Fibroblast of skin of left quadriceps (primary cell): Measurements from ENCODE around the gene ASCC3.
"Not testable (repeated sequence)": the region's sequence is repeated elsewhere in the genome, so short reads cannot be mapped to it uniquely, and the experiment has no call there.

ENCODE experiments used
- DNase-seq, 2 experiments: peaks; one replicate each; pipeline ENCODE4 v3.0.0-alpha.2; 2013; ENCODE audit warnings: low read depth in 2 of 2

The ASCC3 gene

DNA sequence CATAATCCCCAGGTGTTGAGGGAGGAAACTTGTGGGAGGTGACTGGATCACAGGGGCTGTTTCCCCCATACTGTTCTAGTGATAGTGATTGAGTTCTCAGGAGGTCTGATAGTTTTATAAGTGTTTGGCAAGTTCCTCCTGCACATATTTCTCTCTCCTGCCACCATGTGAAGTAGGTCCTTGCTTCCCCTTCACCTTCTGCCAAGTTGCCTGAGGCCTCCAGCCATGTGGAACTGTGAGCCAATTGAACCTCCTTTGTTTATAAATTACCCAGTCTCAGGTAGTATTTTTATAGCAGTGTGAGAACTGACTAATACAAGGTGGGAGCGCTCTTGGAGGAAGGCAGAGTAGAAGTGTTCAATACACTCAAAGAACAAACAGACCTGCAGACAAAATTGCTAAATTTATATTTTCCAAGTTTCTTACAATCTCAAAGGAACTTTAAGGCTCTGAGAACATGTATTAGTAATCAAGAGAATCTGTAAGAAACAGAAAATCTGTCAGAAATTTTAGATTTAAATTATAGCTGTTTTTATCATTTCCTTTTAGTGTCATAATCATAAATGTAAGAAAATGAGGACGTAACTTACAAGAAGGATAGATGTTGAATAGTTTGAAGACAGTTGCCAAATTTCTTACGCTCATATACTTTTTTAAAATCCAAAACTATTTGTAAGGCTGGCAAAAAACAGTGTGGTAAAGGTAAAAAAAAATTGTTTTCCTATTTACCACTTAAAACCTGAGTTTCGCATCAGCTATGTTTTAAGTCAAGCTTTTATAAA is 77.7 kb downstream of the ASCC3 start:
- DNase-seq: no peak

DNA sequence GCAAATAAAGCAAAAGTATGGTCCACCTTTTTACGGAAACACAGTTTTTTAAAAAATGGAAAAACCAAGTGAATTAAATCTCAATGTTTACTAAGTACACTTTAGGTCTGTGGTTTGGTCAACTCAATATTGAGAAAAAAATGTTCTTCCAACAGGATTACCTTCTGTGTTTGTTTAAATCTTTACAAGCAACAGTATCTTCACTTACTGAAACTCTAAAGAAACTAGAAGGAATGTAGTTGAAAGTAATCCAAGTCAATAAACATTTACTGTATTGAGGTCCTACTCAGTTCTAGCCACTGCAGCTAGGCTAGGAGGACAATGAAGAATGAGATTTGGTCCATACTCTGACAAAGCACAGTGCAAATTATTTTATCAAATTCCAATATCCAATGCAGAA is 80.1 kb downstream of the ASCC3 start:
- DNase-seq: no peak

DNA sequence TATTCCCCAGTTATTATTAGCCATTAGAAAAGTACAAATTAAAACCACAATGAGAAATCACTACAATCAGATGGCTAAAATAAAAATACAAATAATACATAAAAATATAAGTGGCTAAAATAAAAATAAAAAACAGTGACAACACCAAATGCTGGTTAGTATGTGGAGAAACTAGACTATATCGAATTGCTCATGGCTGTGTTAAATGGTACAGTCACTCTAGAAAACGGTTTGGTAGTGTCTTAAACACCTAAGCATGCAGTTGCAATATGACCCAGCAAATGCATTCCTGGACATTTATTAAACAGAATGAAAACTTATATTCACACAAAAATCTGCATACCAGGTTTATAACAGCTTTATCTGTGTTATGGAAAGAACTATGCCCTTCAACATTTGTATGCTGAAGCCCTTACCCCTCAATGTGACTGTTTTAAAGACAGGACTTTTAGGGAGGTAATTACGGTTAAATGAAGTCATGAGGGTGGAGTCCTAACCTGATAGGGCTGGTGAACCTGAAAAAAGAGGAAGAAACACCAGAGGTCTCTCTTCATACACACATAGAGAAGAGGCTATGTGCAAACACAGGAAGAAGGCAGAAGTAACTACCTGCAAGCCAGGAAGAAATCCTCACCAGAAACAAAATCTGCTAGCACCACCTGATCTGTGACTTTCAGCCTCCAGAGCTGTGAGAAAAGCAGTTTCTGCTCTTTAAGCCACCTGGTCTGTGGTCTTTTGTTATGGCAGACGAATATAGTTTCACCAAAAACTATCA is 84.9 kb downstream of the ASCC3 start:
- DNase-seq: no peak

DNA sequence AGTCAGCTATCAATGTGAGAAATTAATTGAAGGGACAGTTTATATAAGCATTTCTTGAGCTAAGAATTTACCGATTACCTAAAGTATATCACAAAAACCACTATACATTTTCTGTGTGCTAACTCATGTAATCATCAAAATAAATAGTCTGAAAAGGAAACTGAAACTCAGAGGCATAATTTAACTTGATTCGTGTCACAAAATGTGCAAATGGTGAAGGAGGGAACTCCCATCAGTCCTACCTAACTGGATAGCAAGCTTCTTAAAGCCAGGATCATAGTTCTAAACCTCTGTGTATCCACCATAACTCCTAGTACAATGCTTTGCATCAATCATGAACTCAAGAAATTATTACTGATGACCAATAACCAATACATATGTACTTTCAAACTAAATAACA is 91.0 kb downstream of the ASCC3 start:
- DNase-seq: no peak

DNA sequence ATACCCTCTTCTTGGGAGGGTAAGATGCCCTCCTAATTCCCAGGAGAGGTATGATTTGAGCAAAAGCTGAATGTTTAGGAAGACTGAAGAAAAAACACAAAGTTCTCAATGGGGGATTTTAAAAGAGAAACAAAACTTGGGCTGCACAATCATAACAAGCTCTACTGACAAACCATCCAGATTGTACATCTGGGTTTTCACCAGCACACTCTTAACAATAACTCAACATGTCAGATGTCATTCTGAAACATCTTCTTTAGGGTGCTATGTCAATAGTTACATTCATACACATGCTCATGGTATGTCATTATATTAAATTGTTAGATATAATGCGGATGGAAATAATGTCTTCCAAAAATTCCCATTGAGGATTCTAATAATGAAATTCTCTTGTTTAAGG is 95.1 kb downstream of the ASCC3 start:
- DNase-seq: no peak

DNA sequence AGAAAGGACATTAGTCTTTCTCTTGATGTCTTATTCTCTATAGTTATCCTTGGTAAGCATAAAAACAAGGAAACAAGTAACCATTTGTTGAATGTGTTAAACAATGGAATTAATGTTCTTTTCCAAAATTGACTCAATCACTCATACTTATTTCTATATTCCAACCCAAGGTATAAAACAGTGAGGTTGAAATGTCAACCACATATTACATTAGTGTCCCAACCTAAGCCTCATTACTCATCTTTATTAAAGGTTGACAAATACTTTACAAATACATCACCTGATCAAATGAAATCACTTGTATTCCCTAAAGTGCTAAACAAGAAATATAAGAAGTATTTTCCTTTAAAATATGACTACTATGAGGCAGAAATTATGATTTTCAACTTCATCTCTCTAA is 100.5 kb downstream of the ASCC3 start:
- DNase-seq: no peak

DNA sequence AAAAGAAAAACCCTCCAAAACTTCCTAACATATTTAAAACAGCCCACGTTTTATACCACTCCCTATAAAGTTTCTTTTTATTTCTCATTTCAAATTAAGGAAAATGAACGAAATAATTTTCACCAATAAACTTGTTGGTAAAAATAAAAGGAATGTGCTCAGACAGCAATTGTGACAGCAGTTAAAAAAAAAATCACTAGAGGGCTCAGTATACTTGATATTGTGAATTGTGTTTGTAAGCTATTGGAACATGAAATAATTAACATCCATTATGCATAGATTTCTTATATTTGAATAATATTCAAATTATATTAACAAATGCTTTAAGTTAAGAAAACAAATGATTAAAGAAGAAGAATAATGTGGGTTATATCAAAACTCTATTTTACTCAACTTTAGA is 105.5 kb downstream of the ASCC3 start:
- DNase-seq: no peak

DNA sequence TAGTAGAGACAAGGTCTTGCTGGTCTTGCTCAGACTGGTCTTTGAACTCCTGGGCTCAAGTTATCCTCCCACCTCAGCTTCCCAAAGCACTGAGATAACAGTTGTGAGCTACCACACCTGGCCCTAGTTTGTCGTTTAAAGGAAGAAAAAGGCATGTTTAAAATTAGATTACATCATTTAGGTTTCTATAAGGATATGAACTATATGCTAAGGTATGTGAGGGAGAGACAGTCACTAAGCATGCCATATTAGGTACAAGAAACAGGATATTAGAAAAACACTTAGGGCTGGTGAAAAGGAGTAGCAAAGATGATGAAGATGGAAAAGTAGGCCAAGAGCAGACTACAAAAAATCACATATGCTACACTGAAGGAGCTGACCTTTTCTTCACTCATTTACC is 106.4 kb downstream of the ASCC3 start:
- DNase-seq: peak; percentile 35 to 37

DNA sequence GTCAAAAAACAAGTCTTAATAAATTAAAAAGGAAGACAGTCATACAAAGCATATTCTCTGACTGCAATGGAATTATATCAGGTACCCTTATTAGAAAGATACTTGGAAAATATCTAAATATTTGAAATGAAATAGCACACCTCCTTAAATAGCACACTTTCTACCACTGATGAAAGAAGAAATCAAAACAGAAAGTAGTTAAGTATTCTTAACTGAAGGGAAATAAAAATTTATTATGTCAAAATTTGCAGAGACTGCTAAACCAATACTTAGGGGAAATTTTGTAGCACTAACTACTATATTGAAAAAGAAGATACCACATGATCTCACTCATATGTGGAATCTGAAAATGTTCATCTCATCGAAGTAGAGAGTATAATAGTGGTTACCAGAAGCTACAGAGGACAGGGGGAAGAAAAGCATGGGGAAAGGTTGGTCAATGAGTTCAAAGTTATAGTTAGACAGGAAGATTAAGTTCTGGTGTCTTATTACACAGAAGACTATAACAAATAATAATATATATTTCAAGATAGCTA is 112.2 kb downstream of the ASCC3 start:
- DNase-seq: no peak

DNA sequence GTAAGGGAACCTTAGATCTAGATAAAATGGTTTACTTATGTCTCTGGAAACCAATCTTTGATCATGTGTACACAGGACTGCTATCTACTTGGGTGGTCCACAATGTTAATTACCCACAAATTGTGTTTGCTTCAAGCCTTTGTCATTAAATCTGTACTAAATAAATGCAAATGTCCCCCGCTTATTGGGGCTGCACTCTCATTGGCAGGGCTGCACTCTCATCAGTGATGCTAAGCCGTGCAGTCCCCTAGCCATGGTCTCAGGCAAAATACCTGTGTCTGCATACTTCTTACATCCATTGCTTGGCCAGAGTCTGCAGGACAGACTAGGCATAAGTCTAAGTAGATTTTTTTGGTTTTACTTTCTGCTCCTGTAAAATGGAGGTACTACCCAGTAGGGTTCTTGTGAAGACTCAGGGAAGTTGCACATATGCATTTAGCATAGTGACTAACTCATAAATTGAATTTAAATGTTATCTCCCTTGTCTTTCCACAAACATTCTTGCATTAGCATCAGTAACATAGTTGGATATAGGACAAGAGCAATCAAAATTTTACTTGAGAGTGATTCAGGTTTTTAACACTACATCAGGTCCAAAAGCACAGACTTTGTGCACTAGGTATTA is 117.4 kb downstream of the ASCC3 start:
- no peak for DNase-seq

DNA sequence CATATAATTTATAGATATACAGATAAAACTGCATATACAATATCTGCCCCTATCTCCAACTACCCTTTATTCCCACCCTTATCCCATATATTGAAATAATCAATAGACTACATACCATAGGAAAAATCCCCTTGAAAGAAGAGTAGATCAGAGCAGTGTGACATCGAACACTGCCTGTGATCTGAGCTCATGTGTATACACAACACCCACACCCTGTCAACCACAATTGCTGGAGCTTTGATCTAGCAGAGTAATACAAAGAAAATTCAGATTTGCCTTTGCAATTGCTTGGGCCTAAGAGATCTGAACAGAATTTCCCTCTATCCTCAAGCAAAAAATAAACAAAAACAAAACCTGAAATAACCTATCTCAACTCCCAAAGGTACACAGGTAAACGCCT is 119.3 kb downstream of the ASCC3 start:
- DNase-seq: no peak

DNA sequence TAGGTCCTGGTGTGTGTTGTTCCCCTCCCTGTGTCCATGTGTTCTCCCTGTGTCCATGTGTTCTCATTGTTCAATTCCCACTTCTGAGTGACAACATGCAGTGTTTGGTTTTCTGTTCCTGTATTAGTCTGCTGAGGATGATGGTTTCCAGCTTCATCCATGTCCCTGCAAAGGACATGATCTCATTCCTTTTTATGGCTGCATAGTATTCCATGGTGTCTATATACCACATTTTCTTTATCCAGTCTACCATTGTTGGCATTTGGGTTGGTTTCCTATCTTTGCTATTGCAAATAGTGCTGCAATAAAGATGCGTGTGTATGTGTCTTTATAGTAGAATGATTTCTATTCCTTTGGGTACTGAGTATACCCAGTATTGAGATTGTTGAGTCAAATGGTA is 122.7 kb downstream of the ASCC3 start:
- not testable (repeated sequence) for DNase-seq

DNA sequence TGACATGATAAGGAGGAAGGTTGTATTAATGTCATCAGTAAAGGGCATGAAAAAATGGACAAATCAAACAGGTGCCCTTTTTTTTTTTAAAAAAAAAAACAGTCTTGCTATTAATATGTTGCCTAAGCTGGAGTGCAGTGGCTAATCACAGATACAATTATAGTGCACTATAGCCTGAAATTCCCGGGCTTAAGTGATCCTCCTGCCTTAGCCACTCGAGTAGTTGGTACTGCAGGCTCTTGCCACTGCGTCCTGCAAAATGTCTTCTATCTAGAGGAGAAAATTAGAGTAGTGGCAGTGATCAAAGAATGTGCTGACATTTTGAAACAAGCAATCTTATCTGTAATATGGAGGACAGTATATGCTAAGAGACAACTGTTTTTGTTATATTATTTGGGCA is 127.7 kb downstream of the ASCC3 start:
- DNase-seq: no peak

DNA sequence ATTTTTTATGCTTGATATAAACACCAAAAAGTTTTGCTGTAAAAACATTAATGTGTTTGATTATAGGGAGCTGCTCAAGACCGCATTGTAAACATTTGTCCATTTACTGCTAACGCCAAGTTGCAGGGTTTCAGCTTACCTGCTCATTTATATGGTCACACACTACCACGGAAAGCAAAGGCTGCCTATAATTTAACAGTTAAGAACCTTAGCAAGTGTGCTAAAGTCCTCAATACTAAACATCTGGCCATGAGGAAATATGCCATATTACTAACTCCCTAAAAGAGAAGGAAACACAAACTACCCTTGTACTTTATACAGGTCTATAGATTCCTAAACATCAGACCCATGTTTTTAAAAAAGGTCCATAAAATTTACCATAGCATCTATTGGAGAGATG is 129.5 kb downstream of the ASCC3 start:
- DNase-seq: no peak

DNA sequence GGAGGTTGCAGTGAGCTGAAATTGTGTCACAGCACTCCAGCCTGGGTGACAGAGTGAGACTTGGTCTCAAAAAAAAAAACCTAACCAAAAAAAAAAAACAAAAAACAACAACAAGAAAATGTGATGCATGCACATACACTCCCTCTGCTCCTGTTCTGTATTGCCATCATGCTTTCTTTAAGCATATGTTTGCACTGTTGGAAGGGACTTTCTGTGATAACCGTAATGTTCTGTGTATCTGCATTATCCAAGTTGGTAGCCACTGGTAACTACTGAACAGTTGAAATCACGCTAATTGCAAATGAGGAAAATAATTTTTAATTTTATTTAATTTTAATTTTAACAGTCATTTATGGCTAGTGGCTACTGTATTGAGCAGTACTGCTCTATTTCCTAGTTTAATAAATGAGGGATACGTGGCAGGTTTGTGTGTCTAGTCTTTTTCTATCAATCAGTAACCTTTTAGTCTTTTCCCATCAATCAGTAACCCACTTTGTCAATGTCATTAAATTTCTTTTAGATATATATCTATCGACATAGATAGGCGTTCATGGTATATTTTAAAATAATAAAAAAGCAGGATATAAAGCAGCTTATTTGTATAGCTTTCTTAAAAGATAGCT is 135.6 kb downstream of the ASCC3 start:
- DNase-seq: no peak

DNA sequence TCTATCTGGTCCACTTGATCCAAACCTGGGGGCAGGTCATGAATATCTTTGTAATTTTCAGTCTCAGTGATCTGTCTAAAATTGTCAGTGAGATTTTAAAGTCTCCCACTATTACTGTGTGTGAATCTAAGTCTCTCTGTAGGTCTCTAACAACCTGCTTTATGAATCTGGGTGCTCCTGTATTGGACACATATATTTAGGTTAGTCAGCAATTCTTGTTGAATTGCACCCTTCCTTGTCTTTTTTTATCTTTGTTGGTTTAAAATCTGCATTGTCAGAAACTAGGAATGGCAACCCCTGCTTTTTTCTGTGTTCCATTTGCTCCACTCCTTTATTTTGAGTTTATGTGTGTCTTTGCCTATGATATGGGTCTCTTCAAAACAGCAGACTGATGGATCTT is 140.7 kb downstream of the ASCC3 start:
- DNase-seq: no peak

DNA sequence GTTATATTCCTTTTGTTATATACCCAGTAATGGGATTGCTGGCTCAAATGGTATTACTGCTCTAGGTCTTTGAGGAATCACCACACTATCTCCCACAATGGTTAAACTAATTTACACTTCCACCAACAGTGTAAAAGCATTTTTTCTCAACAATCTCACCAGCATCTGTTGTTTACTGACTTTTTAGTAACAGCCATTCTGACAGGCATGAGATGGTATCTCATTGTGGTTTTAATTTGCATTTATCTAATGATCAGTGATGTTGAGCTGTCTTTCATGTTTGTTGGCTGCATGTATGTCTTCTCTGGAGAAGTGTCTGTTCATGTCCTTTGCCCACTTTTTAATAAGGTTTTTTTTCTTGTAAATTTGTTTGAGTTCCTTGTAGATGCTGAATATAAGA is 143.4 kb downstream of the ASCC3 start:
- not testable (repeated sequence) for DNase-seq

DNA sequence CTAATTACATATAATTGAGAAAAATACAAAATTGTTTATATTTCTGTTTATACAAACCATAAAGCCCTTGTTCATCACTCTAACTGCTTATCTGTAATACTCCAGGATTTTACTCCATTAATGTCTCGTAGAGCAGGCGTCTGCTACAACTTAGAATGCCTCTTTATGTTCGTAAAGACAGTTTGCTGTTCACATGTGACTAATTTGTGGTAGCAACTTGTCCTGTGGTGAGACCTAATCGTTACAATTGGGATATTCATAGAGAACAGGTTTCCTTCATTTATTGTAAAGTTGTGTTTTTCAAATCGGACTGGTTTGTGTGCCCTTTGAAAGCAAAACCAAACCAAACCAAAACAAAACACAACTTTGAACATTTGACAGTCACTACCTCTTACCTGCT is 149.7 kb downstream of the ASCC3 start:
- no peak for DNase-seq

DNA sequence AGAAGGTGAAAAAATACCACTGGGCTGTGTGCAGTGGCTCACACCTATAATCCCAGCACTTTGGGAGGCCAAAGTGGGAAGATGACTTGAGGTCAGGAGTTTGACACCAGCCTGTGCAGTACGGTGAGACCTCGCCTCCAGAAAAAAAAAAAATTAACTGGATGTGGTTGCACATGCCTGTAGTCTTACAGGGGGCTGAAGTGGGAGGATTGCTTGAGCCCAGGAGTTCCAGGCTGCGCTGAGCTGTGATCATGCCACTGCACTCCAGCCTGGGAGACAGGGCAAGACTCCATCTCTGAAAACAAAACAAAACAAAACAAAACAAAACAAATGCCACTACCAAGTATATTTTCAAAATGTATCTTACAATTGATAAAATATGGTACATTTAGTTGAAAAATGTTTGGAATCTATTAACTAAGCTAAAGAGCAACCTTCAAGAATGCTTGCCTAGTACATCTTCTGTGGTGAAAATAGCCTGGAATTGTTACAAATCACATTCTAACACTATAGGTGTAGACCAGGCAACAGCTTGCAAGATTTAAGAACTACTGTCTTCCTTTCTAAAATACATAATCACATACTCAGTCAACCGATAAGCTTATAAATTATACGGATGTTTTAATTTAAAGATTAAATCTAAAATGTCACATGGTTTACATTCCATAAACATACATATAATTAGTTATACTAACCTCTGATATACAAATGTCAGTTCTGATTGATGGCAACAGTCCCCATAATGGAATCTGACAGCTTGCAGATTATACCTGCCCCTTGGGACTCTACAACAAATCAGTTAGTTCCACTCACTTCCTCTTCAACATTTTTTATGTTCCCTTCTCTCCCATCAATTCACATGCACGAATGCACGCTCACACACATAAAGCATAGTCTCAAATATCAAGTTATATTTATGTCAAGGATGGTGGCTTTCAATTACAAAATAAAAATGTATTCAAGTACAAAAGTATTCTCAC is 150.8 kb downstream of the ASCC3 start:
- no peak for DNase-seq

DNA sequence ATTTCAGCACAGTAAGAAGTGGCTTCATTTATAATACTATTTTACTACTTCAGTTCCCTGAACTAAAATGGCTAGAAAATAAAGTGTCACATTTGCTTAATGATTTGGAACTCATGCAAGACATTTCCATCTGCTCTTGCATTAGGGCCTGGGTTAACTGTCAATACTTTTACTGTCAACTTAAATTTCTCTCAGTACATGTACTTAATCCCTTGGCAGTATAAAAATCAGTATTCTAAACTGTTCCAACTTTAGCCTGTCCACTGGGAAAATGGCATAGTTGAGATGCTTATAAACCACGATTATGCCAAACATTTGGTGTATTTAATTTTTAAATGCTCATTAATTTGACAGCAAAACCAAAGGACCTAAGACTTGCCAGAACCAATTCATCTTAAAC is 154.5 kb downstream of the ASCC3 start:
- peak; percentile 43 to 53 for DNase-seq

DNA sequence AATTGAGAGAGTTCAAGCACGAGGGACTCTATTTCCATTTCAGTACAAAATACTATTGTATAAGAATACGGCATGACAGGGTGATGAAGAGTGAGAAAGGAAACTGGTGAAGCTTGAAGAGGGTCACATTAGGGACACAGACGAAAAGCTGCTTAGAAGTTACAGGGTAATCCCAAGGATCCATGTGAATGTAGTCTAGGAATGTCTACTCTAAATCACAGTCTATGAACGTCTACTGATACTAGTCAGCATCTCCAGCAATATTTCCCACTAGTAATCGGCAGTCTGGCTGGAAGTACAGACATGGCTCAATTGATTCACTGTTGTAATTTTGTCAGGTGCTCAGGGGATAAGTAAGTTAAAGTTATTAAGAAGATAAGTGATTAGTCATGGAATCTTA is 156.4 kb downstream of the ASCC3 start:
- no peak for DNase-seq
